B cell (primary cell): ENCODE data around the gene PITPNM2.

Experiments
- CTCF ChIP-seq: fragments of 200-600 bp; IDR thresholded peaks from one replicate; pipeline ENCODE4 v1.8.0; 2022; ENCODE audit warnings: antibody characterized with exemption, mild to moderate bottlenecking
- EZH2 ChIP-seq: IDR thresholded peaks from 2 replicates; pipeline ENCODE4 v1.6.1; 2012; ENCODE audit warnings: borderline replicate concordance, low read depth, mild to moderate bottlenecking, moderate library complexity, low read length; ENCODE audit not compliant: insufficient read depth, poor library complexity, severe bottlenecking

- TF ChIP-seq CTCF, result no peak
- no peak for TF ChIP-seq EZH2
Observed at GRCh38 chr12:123160801-123161487, 10.1 kb upstream of the PITPNM2 start.
